ENCODE data around the gene ADGRD2. TPM values are rescaled to one million over a fixed set of nuclear protein-coding genes. Genes with fewer than 3 reads are reported as not detected.

Gene ADGRD2
- total RNA-seq, 3 donors from 2014 or later (not counting 1 experiment from before 2014, with no cell fraction given): not detected

GRCh38 chr9:124438091-124438490 is 12.2 kb upstream of the ADGRD2 start:
- Mint-ChIP-seq H3K9me3 (no peaks in the 10 kb centered on the region), H3K27ac (no peak overlapping the region), H3K4me3 (no peak overlapping the region), H3K36me3 (no peaks in the 10 kb centered on the region), H3K27me3 (ENCODE audit: low read depth in 2 of 2) (peaks cover 15 to 17% of the 10 kb centered on the region in 2 donors), H3K4me1 (no peaks in the 10 kb centered on the region)
- ATAC-seq (no peak), DNase-seq (no peak)
- no peak overlapping the region for H3K27ac ChIP-seq (ENCODE audit: low read length)
- H3K27me3 ChIP-seq (ENCODE audit: control insufficient read depth, insufficient read depth, low read length): no peaks in the 10 kb centered on the region
- no peaks in the 10 kb centered on the region for H3K4me1 ChIP-seq (ENCODE audit: control insufficient read depth, insufficient read depth, low read length)
- no peaks in the 10 kb centered on the region for H3K9me3 ChIP-seq (ENCODE audit: control insufficient read depth, insufficient read depth, low read length)
- WGBS (ENCODE audit: insufficient coverage): 90% methylated on average over 9 of the region's 9 CpGs
- H3K4me3 ChIP-seq (ENCODE audit: low read length): no peak overlapping the region
- no peaks in the 10 kb centered on the region for H3K36me3 ChIP-seq (ENCODE audit: control insufficient read depth, insufficient read depth, low read length)
- intact Hi-C loops (cut with micrococcal nuclease): no loop called here
- TF ChIP-seq CTCF (IDR thresholded peaks at IDR 0.05): no peak

- no peak overlapping the region for H3K4me3 Mint-ChIP-seq
- Histone ChIP-seq H3K9me3 (ENCODE audit: control insufficient read depth, insufficient read depth, low read length) (no peaks in the 10 kb centered on the region), H3K36me3 (ENCODE audit: control insufficient read depth, insufficient read depth, low read length) (no peaks in the 10 kb centered on the region), H3K4me1 (ENCODE audit: control insufficient read depth, insufficient read depth, low read length) (no peaks in the 10 kb centered on the region), H3K27ac (ENCODE audit: low read length) (no peak overlapping the region), H3K27me3 (ENCODE audit: control insufficient read depth, insufficient read depth, low read length) (no peaks in the 10 kb centered on the region), H3K4me3 (ENCODE audit: low read length) (no peak overlapping the region)
- H3K36me3 Mint-ChIP-seq: no peaks in the 10 kb centered on the region
- no peak for TF ChIP-seq CTCF (IDR thresholded peaks at IDR 0.05)
- H3K27ac Mint-ChIP-seq: no peak overlapping the region
- H3K4me1 Mint-ChIP-seq: no peaks in the 10 kb centered on the region
- intact Hi-C loops (cut with micrococcal nuclease): no loop called here
- DNase-seq (no peak), ATAC-seq (no peak)
- H3K27me3 Mint-ChIP-seq (ENCODE audit: low read depth in 2 of 2): peaks cover 11 to 24% of the 10 kb centered on the region in 2 donors
- H3K9me3 Mint-ChIP-seq: no peaks in the 10 kb centered on the region
- WGBS (ENCODE audit: insufficient coverage): 100% methylated on average over 1 of the region's 1 CpG
Observed at GRCh38 chr9:124439086-124439485, 11.2 kb upstream of the ADGRD2 start.

- H3K36me3 Mint-ChIP-seq: no peaks in the 10 kb centered on the region
- H3K4me1 Mint-ChIP-seq: no peaks in the 10 kb centered on the region
- 92% methylated on average over 6 of the region's 6 CpGs for WGBS (ENCODE audit: insufficient coverage)
Observed at GRCh38 chr9:124439686-124440243, 10.5 kb upstream of the ADGRD2 start.

More at GRCh38 chr9:124439686-124440243, 10.5 kb upstream of the ADGRD2 start:
- DNase-seq (no peak), ATAC-seq (no peak)
- Histone ChIP-seq H3K27ac (ENCODE audit: low read length) (no peak overlapping the region), H3K9me3 (ENCODE audit: control insufficient read depth, insufficient read depth, low read length) (no peaks in the 10 kb centered on the region), H3K36me3 (ENCODE audit: control insufficient read depth, insufficient read depth, low read length) (no peaks in the 10 kb centered on the region), H3K27me3 (ENCODE audit: control insufficient read depth, insufficient read depth, low read length) (no peaks in the 10 kb centered on the region), H3K4me1 (ENCODE audit: control insufficient read depth, insufficient read depth, low read length) (no peaks in the 10 kb centered on the region), H3K4me3 (ENCODE audit: low read length) (no peak overlapping the region)
- no peak for TF ChIP-seq CTCF (IDR thresholded peaks at IDR 0.05)
- intact Hi-C loops (cut with micrococcal nuclease): no loop called here
- Mint-ChIP-seq H3K4me3 (no peak overlapping the region), H3K27ac (no peak overlapping the region), H3K27me3 (ENCODE audit: low read depth in 2 of 2) (peaks cover 11 to 26% of the 10 kb centered on the region in 2 donors), H3K9me3 (no peaks in the 10 kb centered on the region)
